Smooth muscle cell (in vitro differentiated cells): ENCODE results near the gene MYLK4. TPM values are rescaled to one million over a fixed set of nuclear protein-coding genes. Genes with fewer than 3 reads are reported as not detected.
A peak's percentile ranks its signal among the peaks of the same experiment; 100 is the strongest.

ENCODE experiments used
- DNase-seq: peaks from one replicate; lab custom pipeline; 2025; ENCODE audit not compliant: unreplicated experiment; lab: John Stamatoyannopoulos, UW
- H2AFZ ChIP-seq: fragments of 200-600 bp; sonication (generic); 2 replicates; pipeline ENCODE4 v1.6.0; 2016; ENCODE audit warnings: antibody characterized with exemption, low read depth, mild to moderate bottlenecking
- H3F3A ChIP-seq: fragments of 200-600 bp; sonication (generic); 2 replicates; pipeline ENCODE4 v1.6.0; 2017; ENCODE audit warnings: antibody characterized with exemption, low read depth
- H3K27ac ChIP-seq: fragments of 200-600 bp; sonication (generic); 2 replicates; pipeline ENCODE4 v1.5.1; 2016; ENCODE audit warnings: low read depth, mild to moderate bottlenecking
- H3K27me3 ChIP-seq: fragments of 200-600 bp; sonication (generic); 2 replicates; pipeline ENCODE4 v1.6.1; 2016; ENCODE audit warnings: low read depth, mild to moderate bottlenecking
- H3K36me3 ChIP-seq: fragments of 200-600 bp; sonication (generic); 2 replicates; pipeline ENCODE4 v1.5.1; 2016; ENCODE audit warnings: low read depth
- H3K4me1 ChIP-seq: fragments of 200-600 bp; sonication (generic); 2 replicates; pipeline ENCODE4 v1.5.1; 2016; ENCODE audit warnings: low read depth
- H3K4me2 ChIP-seq: fragments of 200-600 bp; sonication (generic); 2 replicates; pipeline ENCODE4 v1.6.0; 2016; ENCODE audit warnings: mild to moderate bottlenecking
- H3K4me3 ChIP-seq: fragments of 200-600 bp; sonication (generic); 2 replicates; pipeline ENCODE4 v1.5.1; 2016; ENCODE audit warnings: mild to moderate bottlenecking
- H3K79me2 ChIP-seq: fragments of 200-600 bp; sonication (generic); 2 replicates; pipeline ENCODE4 v1.6.0; 2016; ENCODE audit warnings: low read depth, mild to moderate bottlenecking
- H3K9ac ChIP-seq: fragments of 200-600 bp; sonication (generic); 2 replicates; pipeline ENCODE4 v1.6.0; 2016; ENCODE audit warnings: low read depth
- H3K9me3 ChIP-seq: fragments of 200-600 bp; sonication (generic); replicated peaks from 2 replicates; pipeline ENCODE4 v1.5.1; 2016; ENCODE audit warnings: low read depth
- H4K20me1 ChIP-seq: fragments of 200-600 bp; sonication (generic); 2 replicates; pipeline ENCODE4 v1.6.0; 2016; ENCODE audit warnings: low read depth
- WGBS: methylation state at CpG from one replicate; pipeline ENCODE4 v1.1.7; 2016; ENCODE audit warnings: low lambda C conversion rate; 5-methylcytosine and 5-hydroxymethylcytosine counted together
- polyA plus RNA-seq: library from polyadenylated mRNA; unstranded; fragments of >200 nt; fragmentation: Nextera tagmentation; extraction: Ambion mirVana; gene quantifications from 2 replicates; pipeline ENCODE4 v1.2.1, GENCODE V29; 2016
- total RNA-seq: library from RNA; depleted of rRNA; stranded (reverse); fragments of >200 nt; gene quantifications from 2 replicates; pipeline ENCODE4 v1.2.3, GENCODE V29; 2014
- TF ChIP-seq, protein P1 (sequence below): fragments of 200-600 bp; sonication (generic); IDR thresholded peaks from 2 replicates; pipeline ENCODE4 v1.5.1; 2017; ENCODE audit warnings: borderline replicate concordance, mild to moderate bottlenecking, antibody characterized with exemption; ENCODE audit not compliant: insufficient read depth, poor library complexity, severe bottlenecking

Gene MYLK4
- total and polyA plus RNA-seq, 2 experiments from 2014 or later, result 0.21 to 0.90 TPM

DNA sequence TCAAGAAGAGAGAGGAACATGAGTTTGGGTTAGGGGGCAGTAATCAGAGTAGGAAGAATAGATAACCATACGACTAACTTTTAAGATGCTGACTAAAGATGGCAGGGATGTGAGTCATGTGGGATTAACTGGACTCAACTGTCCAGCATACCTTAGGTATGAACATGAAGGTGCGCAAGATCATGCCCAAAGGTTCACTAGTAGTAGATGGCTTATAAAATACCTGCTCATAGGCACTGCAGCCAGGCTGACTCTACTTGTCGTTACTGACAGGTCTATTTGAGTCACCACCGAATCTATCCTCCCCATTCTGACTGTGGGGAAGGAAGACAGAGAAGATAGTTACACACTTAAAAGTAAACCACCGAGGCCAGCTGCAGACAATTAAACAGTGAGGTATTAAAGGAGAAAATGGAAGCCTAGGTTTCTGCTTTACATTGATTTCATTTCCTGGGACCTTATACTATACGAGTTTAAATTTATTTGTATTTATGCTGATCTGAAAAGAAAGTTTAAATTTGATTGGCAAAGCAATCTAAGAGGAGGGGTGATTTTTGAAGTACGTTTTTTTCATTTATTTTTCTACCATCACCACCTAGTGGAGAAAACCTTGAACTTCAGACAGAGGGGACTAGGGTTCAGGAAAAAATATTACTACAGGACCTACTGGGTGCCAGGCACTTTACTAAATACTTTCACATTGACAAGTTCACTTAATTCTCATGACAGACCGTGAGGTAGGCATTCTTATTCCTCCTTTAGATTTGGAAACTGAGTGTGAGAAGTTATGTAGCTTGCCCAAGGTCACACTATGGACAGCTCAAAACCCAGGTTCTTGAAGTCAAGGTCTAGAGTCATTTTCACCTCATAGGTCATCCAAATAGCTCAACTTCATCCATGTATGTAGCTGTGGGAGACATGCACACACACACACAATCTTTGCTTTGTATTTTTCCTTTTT lies 10.4 kb upstream of the MYLK4 start:
- Histone ChIP-seq H4K20me1 (peaks cover under 1% of the 10 kb centered on the region), H3K4me1 (no peaks in the 10 kb centered on the region), H2AFZ (peak overlapping the region; percentile 26), H3K4me2 (no peak overlapping the region), H3F3A (no peaks in the 10 kb centered on the region), H3K9me3 (no peaks in the 10 kb centered on the region), H3K27me3 (no peaks in the 10 kb centered on the region), H3K36me3 (no peaks in the 10 kb centered on the region), H3K9ac (no peak overlapping the region), H3K27ac (no peak overlapping the region), H3K4me3 (no peak overlapping the region), H3K79me2 (peaks cover 3% of the 10 kb centered on the region)
- no peak for DNase-seq
- TF ChIP-seq, protein P1, sequence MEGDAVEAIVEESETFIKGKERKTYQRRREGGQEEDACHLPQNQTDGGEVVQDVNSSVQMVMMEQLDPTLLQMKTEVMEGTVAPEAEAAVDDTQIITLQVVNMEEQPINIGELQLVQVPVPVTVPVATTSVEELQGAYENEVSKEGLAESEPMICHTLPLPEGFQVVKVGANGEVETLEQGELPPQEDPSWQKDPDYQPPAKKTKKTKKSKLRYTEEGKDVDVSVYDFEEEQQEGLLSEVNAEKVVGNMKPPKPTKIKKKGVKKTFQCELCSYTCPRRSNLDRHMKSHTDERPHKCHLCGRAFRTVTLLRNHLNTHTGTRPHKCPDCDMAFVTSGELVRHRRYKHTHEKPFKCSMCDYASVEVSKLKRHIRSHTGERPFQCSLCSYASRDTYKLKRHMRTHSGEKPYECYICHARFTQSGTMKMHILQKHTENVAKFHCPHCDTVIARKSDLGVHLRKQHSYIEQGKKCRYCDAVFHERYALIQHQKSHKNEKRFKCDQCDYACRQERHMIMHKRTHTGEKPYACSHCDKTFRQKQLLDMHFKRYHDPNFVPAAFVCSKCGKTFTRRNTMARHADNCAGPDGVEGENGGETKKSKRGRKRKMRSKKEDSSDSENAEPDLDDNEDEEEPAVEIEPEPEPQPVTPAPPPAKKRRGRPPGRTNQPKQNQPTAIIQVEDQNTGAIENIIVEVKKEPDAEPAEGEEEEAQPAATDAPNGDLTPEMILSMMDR, result peak; percentile 49
- WGBS, result 68% methylated on average over 8 of the region's 8 CpGs

DNA sequence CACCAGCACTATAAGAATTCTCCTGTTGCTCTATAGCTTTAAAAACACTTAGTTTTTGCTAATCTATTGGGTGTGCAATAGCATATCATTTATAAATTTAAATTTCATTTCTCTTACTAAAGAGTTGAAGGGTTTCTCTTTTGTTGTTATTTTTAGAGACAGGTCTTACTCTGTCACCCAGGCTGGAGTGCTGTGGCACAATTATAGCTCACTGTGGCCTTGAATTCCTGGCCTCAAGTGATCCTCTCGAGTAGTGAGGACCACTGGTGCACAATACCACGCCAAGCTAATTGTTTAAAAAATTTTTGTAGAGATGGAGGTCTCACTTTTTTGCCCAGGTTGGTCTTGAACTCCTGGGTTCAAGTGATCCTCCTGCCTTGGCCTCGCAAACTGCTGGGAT lies 8.3 kb upstream of the MYLK4 start:
- H3K4me3 ChIP-seq, result no peak overlapping the region
- H2AFZ ChIP-seq, result no peak overlapping the region
- no peaks in the 10 kb centered on the region for H3K4me1 ChIP-seq
- no peaks in the 10 kb centered on the region for H4K20me1 ChIP-seq
- DNase-seq, result no peak
- H3K36me3 ChIP-seq, result no peaks in the 10 kb centered on the region
- 89% methylated on average over 3 of the region's 3 CpGs for WGBS
- no peak overlapping the region for H3K27ac ChIP-seq
- H3K79me2 ChIP-seq, result no peaks in the 10 kb centered on the region
- TF ChIP-seq, protein P1, result no peak
- no peak overlapping the region for H3K9ac ChIP-seq
- no peaks in the 10 kb centered on the region for H3K9me3 ChIP-seq
- no peaks in the 10 kb centered on the region for H3F3A ChIP-seq
- H3K27me3 ChIP-seq, result no peaks in the 10 kb centered on the region
- H3K4me2 ChIP-seq, result no peak overlapping the region

DNA sequence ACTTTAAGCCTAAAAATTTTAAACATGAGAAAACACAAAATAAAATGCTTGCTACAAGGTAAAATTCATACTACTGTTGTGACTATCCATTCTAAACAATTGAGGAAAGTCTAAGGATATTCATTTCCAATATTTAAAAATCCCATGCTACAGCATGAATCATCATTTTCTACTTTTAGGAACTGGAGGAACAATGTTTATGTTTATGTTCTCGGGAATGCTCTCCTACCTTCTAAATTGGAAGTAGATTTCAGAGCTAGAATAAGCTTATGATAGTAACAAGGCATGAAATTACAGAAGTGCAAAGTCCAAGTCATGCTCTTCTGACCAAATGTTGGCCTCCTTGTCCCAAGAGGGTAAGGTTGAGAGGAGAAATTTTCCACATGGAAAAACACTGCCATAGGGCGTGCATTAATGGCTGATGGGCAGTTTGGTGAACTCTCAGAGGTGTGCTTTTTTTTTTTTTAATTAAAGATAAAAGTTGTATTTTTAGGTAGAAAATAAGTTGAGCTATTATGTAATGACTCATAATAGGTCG lies 6.0 kb upstream of the MYLK4 start:
- no peak overlapping the region for H3K4me2 ChIP-seq
- H3K27ac ChIP-seq, result no peak overlapping the region
- H3K27me3 ChIP-seq, result no peaks in the 10 kb centered on the region
- no peaks in the 10 kb centered on the region for H3K79me2 ChIP-seq
- no peak for DNase-seq
- H3K4me1 ChIP-seq, result no peaks in the 10 kb centered on the region
- H3F3A ChIP-seq, result no peaks in the 10 kb centered on the region
- H3K36me3 ChIP-seq, result no peaks in the 10 kb centered on the region
- TF ChIP-seq, protein P1, result no peak
- H3K9ac ChIP-seq, result no peak overlapping the region
- no peaks in the 10 kb centered on the region for H4K20me1 ChIP-seq
- 87% methylated on average over 3 of the region's 3 CpGs for WGBS
- H3K4me3 ChIP-seq, result no peak overlapping the region
- no peak overlapping the region for H2AFZ ChIP-seq
- no peaks in the 10 kb centered on the region for H3K9me3 ChIP-seq
